B cell (primary cell): Measurements from ENCODE around the gene RTKN.

ENCODE experiments used
- EZH2 ChIP-seq: IDR thresholded peaks from 2 replicates; pipeline ENCODE4 v1.6.1; 2012; ENCODE audit warnings: borderline replicate concordance, low read depth, mild to moderate bottlenecking, moderate library complexity, low read length; ENCODE audit not compliant: insufficient read depth, poor library complexity, severe bottlenecking
- TF ChIP-seq, protein P1 (sequence below): fragments of 200-600 bp; IDR thresholded peaks from one replicate; pipeline ENCODE4 v1.8.0; 2022; ENCODE audit warnings: antibody characterized with exemption, mild to moderate bottlenecking

DNA sequence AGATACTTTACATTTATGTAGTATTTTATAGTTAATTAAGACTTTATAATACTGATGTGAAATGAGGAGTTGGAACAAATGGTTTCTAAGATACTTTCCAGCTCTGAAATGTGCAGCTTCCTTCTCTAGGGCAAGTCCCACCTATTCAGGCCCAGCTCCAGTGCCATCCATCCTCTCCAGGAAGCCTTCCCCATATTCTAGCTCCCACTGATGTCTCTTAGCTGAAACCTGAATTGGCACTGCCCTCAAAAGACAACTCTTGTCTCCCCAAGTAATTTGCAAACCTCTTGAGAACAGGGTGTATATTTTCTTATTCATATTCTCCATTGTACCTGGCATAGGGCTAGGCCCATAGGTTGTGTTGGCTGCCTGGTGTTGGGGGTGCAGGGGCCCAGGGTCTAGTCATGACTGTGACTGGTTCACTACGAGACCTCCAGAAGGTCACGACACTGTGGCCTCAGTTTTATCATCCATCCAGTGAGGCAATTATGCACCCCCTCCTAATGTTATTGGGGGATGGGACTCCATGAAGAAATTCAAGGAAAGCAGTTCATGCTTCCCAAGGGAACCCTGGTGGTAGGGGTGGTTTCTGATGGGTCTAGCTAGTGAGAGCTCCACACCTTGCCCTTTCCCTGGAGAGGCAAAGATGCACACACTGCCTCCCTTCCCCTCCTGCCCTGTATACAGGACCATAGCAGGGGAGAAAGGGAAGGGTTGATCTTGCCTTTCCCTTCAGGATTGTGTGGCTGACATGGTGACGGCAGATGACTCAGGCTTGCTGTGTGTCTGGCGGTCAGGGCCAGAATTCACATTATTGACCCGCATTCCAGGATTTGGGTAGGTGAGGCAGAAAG lies 17.4 kb downstream of the RTKN start:
- TF ChIP-seq, protein P1, sequence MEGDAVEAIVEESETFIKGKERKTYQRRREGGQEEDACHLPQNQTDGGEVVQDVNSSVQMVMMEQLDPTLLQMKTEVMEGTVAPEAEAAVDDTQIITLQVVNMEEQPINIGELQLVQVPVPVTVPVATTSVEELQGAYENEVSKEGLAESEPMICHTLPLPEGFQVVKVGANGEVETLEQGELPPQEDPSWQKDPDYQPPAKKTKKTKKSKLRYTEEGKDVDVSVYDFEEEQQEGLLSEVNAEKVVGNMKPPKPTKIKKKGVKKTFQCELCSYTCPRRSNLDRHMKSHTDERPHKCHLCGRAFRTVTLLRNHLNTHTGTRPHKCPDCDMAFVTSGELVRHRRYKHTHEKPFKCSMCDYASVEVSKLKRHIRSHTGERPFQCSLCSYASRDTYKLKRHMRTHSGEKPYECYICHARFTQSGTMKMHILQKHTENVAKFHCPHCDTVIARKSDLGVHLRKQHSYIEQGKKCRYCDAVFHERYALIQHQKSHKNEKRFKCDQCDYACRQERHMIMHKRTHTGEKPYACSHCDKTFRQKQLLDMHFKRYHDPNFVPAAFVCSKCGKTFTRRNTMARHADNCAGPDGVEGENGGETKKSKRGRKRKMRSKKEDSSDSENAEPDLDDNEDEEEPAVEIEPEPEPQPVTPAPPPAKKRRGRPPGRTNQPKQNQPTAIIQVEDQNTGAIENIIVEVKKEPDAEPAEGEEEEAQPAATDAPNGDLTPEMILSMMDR: no peak
- TF ChIP-seq EZH2: no peak
